GM12892 (cell line): ENCODE results near the gene CADPS.

ENCODE experiments used
- POLR2A ChIP-seq: IDR thresholded peaks from 2 replicates; pipeline ENCODE4 v1.6.1; 2011; ENCODE audit warnings: low read depth, low read length, control low read depth
- POLR2AphosphoS5 ChIP-seq: IDR thresholded peaks from 2 replicates; pipeline ENCODE4 v1.6.1; 2011; ENCODE audit warnings: low read depth, low read length, control low read depth
- TAF1 ChIP-seq: IDR thresholded peaks from 2 replicates; pipeline ENCODE4 v1.6.1; 2011; ENCODE audit warnings: low read depth, mild to moderate bottlenecking, control low read depth, low read length, borderline replicate concordance

GRCh38 chr3:62827550-62827949 is 47.7 kb downstream of the CADPS start:
- TF ChIP-seq POLR2A (no peak), POLR2AphosphoS5 (no peak), TAF1 (no peak)
